Hypothalamus (tissue), 51 donors: ENCODE data around the gene RHBDF1.
A peak's percentile ranks its signal among the peaks of the same experiment; 100 is the strongest.
"Not testable (repeated sequence)": the region's sequence is repeated elsewhere in the genome, so short reads cannot be mapped to it uniquely, and the experiment has no call there.

Experiments
- DNase-seq, 51 donors: peaks; one replicate each; lab custom pipeline; 2025; lab: John Stamatoyannopoulos, UW

Gene RHBDF1

GRCh38 chr16:41439-42068, 30.9 kb downstream of the RHBDF1 start:
- no peak for DNase-seq

- no peak for DNase-seq
These were observed 33.2 kb downstream of the RHBDF1 start for GRCh38 chr16:38941-39892.

- DNase-seq = not testable (repeated sequence)
These were observed 34.2 kb downstream of the RHBDF1 start for GRCh38 chr16:38206-38605.

- DNase-seq = peak in 1 of 51 donors; percentile 22
These were observed 34.9 kb downstream of the RHBDF1 start for GRCh38 chr16:37511-37910.

GRCh38 chr16:36336-36984, 36.0 kb downstream of the RHBDF1 start:
- DNase-seq = no peak

GRCh38 chr16:35678-36305, 36.6 kb downstream of the RHBDF1 start:
- no peak for DNase-seq

GRCh38 chr16:35011-35677, 37.3 kb downstream of the RHBDF1 start:
- peak in 2 of 51 donors; percentile 18 to 22 for DNase-seq

- no peak for DNase-seq
These were observed 37.8 kb downstream of the RHBDF1 start for GRCh38 chr16:34648-34987.

GRCh38 chr16:33877-34647, 38.4 kb downstream of the RHBDF1 start:
- no peak for DNase-seq

- DNase-seq = not testable (repeated sequence)
These were observed 39.1 kb downstream of the RHBDF1 start for GRCh38 chr16:33154-33876.

- DNase-seq = not testable (repeated sequence)
These were observed 41.8 kb downstream of the RHBDF1 start for GRCh38 chr16:30627-31026.

- not testable (repeated sequence) for DNase-seq
These were observed 46.5 kb downstream of the RHBDF1 start for GRCh38 chr16:25926-26348.

GRCh38 chr16:24151-24550, 48.3 kb downstream of the RHBDF1 start:
- DNase-seq = not testable (repeated sequence)

GRCh38 chr16:20886-21285, 51.5 kb downstream of the RHBDF1 start:
- not testable (repeated sequence) for DNase-seq

- not testable (repeated sequence) for DNase-seq
These were observed 55.2 kb downstream of the RHBDF1 start for GRCh38 chr16:17062-17765.

GRCh38 chr16:10772-11171, 61.7 kb downstream of the RHBDF1 start:
- peak in 28 of 51 donors; percentile 12 to 100 (median 86) for DNase-seq

- no peak for DNase-seq
These were observed 62.3 kb downstream of the RHBDF1 start for GRCh38 chr16:9903-10665.
